ENCODE measurements around the gene SIK3. TPM values are rescaled to one million over a fixed set of nuclear protein-coding genes. Genes with fewer than 3 reads are reported as not detected.
"Not testable (repeated sequence)": the region's sequence is repeated elsewhere in the genome, so short reads cannot be mapped to it uniquely, and the experiment has no call there.

SIK3 gene
- total and polyA plus RNA-seq, 11 donors, result 11.8 to 67.4 (median 38.1) TPM

- H3K27ac ChIP-seq, result no peak overlapping the region
- ATAC-seq (no peak), DNase-seq (no peak)
- TF ChIP-seq POLR2A (IDR thresholded peaks at IDR 0.05), result no peak
- TF ChIP-seq CTCF (IDR thresholded peaks at IDR 0.05), result no peak
- H3K9me3 ChIP-seq, result no peaks in the 10 kb centered on the region
- H3K4me3 ChIP-seq, result no peak overlapping the region
- 54 to 75% (median 70%) methylated on average over 2 to 3 of the region's 3 CpGs for WGBS, 4 donors
- no peaks in the 10 kb centered on the region for H3K27me3 ChIP-seq
- no peaks in the 10 kb centered on the region for H3K36me3 ChIP-seq
- H3K4me1 ChIP-seq, result no peaks in the 10 kb centered on the region
- intact Hi-C loops (cut with DNase I), result loop anchor here in 5 of 10 donors (2.0 to 5.0 kb wide), 2 partner anchors 73 to 74 kb away; no protein-coding TSS in a partner anchor
Measured at GRCh38 chr11:117134431-117134830, 36.2 kb upstream of the SIK3 start.

- no peaks in the 10 kb centered on the region for H3K36me3 ChIP-seq
- no peaks in the 10 kb centered on the region for H3K9me3 ChIP-seq
- no peak for ATAC-seq
- TF ChIP-seq POLR2A (IDR thresholded peaks at IDR 0.05) (no peak), CTCF (IDR thresholded peaks at IDR 0.05) (no peak)
- H3K27me3 ChIP-seq, result no peaks in the 10 kb centered on the region
- 94 to 96% (median 95%) methylated on average over 7 of the region's 7 CpGs for WGBS, 4 donors
- no peak overlapping the region for H3K27ac ChIP-seq
- no peak for DNase-seq
- intact Hi-C loops (cut with DNase I), result loop anchor here in 4 of 10 donors (5.0 kb wide), 1 partner anchor 76 kb away; no protein-coding TSS in a partner anchor
- H3K4me1 ChIP-seq, result no peaks in the 10 kb centered on the region
- no peak overlapping the region for H3K4me3 ChIP-seq
Measured at GRCh38 chr11:117130879-117131278, 32.7 kb upstream of the SIK3 start.

GRCh38 chr11:117130396-117130795, 32.2 kb upstream of the SIK3 start:
- not testable (repeated sequence) for H3K4me1 ChIP-seq, H3K9me3 ChIP-seq, DNase-seq, H3K4me3 ChIP-seq, H3K27me3 ChIP-seq, H3K36me3 ChIP-seq, ATAC-seq, H3K27ac ChIP-seq
- 91 to 93% (median 92%) methylated on average over 7 of the region's 7 CpGs for WGBS, 4 donors
- intact Hi-C loops (cut with DNase I), result loop anchor here in 4 of 10 donors (5.0 kb wide), 1 partner anchor 77 kb away; no protein-coding TSS in a partner anchor

GRCh38 chr11:117128289-117128688, 30.1 kb upstream of the SIK3 start:
- WGBS, 4 donors, result 79 to 84% (median 81%) methylated on average over 4 of the region's 4 CpGs

More at GRCh38 chr11:117128289-117128688, 30.1 kb upstream of the SIK3 start:
- Histone ChIP-seq H3K27ac (no peak overlapping the region), H3K27me3 (no peaks in the 10 kb centered on the region), H3K4me3 (no peak overlapping the region), H3K4me1 (no peaks in the 10 kb centered on the region), H3K36me3 (no peaks in the 10 kb centered on the region), H3K9me3 (no peaks in the 10 kb centered on the region)
- no peak for TF ChIP-seq POLR2A (IDR thresholded peaks at IDR 0.05)
- no peak for TF ChIP-seq CTCF (IDR thresholded peaks at IDR 0.05)
- intact Hi-C loops (cut with DNase I), result loop anchor here in 1 of 10 donors (5.0 kb wide), 1 partner anchor 94 kb away; no protein-coding TSS in a partner anchor
- DNase-seq, result no peak
- ATAC-seq, result no peak

Data from heart left ventricle (tissue), 16 donors.